Astrocyte (in vitro differentiated cells and primary cell): ENCODE data around the gene CNTNAP1. TPM values are rescaled to one million over a fixed set of nuclear protein-coding genes. Genes with fewer than 3 reads are reported as not detected.
A peak's percentile ranks its signal among the peaks of the same experiment; 100 is the strongest.

ENCODE experiments used
- DNase-seq: peaks from one replicate; pipeline ENCODE4 v3.0.0-alpha.2; 2010; ENCODE audit warnings: low read depth
- FAIRE-seq: peaks from 2 replicates; lab custom pipeline; 2011; peaks lifted over from hg19 to GRCh38; lab: Jason Lieb, UNC
- H2AFZ ChIP-seq: 2 replicates; pipeline ENCODE4 v1.6.0; 2012; ENCODE audit warnings: low read depth, low read length, inconsistent platforms
- H3K27ac ChIP-seq: 2 replicates; pipeline ENCODE4 v1.5.1; 2011; ENCODE audit warnings: low read depth, low read length, inconsistent platforms
- H3K27me3 ChIP-seq: 2 replicates; pipeline ENCODE4 v1.6.0; 2011; ENCODE audit warnings: low read length, inconsistent platforms; ENCODE audit not compliant: insufficient read depth
- H3K36me3 ChIP-seq: 2 replicates; pipeline ENCODE4 v1.5.1; 2011; ENCODE audit warnings: low read length, inconsistent platforms; ENCODE audit not compliant: insufficient read depth
- H3K4me1 ChIP-seq: 2 replicates; pipeline ENCODE4 v1.5.1; 2011; ENCODE audit warnings: low read length, inconsistent platforms; ENCODE audit not compliant: insufficient read depth
- H3K4me2 ChIP-seq: 2 replicates; pipeline ENCODE4 v1.6.0; 2012; ENCODE audit warnings: low read length, inconsistent platforms
- H3K4me3 ChIP-seq: 2 replicates; pipeline ENCODE4 v1.5.1; 2011; ENCODE audit warnings: low read depth, mild to moderate bottlenecking, low read length, inconsistent platforms; ENCODE audit not compliant: insufficient read depth
- H3K79me2 ChIP-seq: 2 replicates; pipeline ENCODE4 v1.6.0; 2012; ENCODE audit warnings: mild to moderate bottlenecking, low read length, inconsistent platforms; ENCODE audit not compliant: insufficient read depth
- H3K9ac ChIP-seq: 2 replicates; pipeline ENCODE4 v1.6.0; 2012; ENCODE audit warnings: mild to moderate bottlenecking, low read length, inconsistent platforms
- H3K9me3 ChIP-seq: 2 replicates; pipeline ENCODE4 v1.5.1; 2012; ENCODE audit warnings: low read depth, mild to moderate bottlenecking, low read length, inconsistent platforms; ENCODE audit not compliant: insufficient read depth
- H4K20me1 ChIP-seq: 2 replicates; pipeline ENCODE4 v1.6.0; 2012; ENCODE audit warnings: low read length, inconsistent platforms; ENCODE audit not compliant: insufficient read depth
- H3K27ac Mint-ChIP-seq: one replicate; pipeline ENCODE4 v1.8.0; 2021; ENCODE audit warnings: mild to moderate bottlenecking, mixed read lengths; ENCODE audit not compliant: unreplicated experiment
- H3K27me3 Mint-ChIP-seq: one replicate; pipeline ENCODE4 v1.8.0; 2021; ENCODE audit warnings: low read depth, mixed read lengths; ENCODE audit not compliant: unreplicated experiment
- H3K36me3 Mint-ChIP-seq: one replicate; pipeline ENCODE4 v1.8.0; 2021; ENCODE audit warnings: low read depth, mixed read lengths; ENCODE audit not compliant: unreplicated experiment
- H3K4me1 Mint-ChIP-seq: one replicate; pipeline ENCODE4 v1.8.0; 2021; ENCODE audit warnings: low read depth, mixed read lengths; ENCODE audit not compliant: unreplicated experiment
- H3K4me3 Mint-ChIP-seq: one replicate; pipeline ENCODE4 v1.8.0; 2021; ENCODE audit warnings: mild to moderate bottlenecking, moderate library complexity, mixed read lengths; ENCODE audit not compliant: unreplicated experiment
- H3K9me3 Mint-ChIP-seq: one replicate; pipeline ENCODE4 v1.8.0; 2021; ENCODE audit warnings: mild to moderate bottlenecking, mixed read lengths; ENCODE audit not compliant: unreplicated experiment
- EZH2 ChIP-seq: IDR thresholded peaks from 2 replicates; pipeline ENCODE4 v1.6.1; 2012; ENCODE audit warnings: mild to moderate bottlenecking, low read length, inconsistent platforms; ENCODE audit not compliant: insufficient read depth
- total RNA-seq: library from RNA; stranded (reverse); gene quantifications from 2 replicates; pipeline ENCODE4 v1.2.1, GENCODE V29; 2021
- TF ChIP-seq, protein P1 (sequence below): IDR thresholded peaks from 2 replicates; pipeline ENCODE4 v1.5.1; 2011; ENCODE audit warnings: low read depth, mild to moderate bottlenecking, inconsistent platforms, low read length, moderate library complexity; ENCODE audit not compliant: insufficient read depth

CNTNAP1 gene
- total RNA-seq, 1 donor from 2014 or later = 16.4 TPM

DNA sequence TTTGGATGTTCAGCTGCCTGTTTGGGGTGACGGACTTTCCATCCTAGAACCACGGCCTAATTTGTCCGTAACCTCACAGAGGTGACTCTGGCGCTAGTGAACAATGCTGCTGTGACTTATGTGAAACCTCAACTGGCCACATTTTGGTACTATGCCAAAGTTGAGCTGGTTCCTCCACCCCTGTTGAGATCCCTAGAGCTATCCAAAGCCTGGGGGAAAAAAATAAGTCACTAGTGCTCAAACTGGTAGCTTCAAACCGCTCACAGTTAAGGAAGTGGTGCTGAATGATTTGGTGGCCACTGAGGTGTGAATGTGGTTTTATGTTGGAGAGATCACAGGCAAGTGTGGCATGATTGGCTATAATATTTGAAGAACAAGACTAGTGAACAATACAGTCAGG lies 34.6 kb upstream of the CNTNAP1 start:
- Histone ChIP-seq H3K27ac (no peak overlapping the region), H3K4me1 (no peaks in the 10 kb centered on the region), H3K4me2 (no peak overlapping the region), H4K20me1 (no peaks in the 10 kb centered on the region), H3K36me3 (no peaks in the 10 kb centered on the region), H3K4me3 (no peak overlapping the region), H3K27me3 (peaks cover 8% of the 10 kb centered on the region), H3K9ac (no peak overlapping the region), H3K79me2 (no peaks in the 10 kb centered on the region), H2AFZ (no peak overlapping the region), H3K9me3 (no peaks in the 10 kb centered on the region)
- Mint-ChIP-seq H3K27me3 (peaks cover 36% of the 10 kb centered on the region), H3K27ac (no peak overlapping the region), H3K36me3 (no peaks in the 10 kb centered on the region), H3K4me3 (no peak overlapping the region), H3K9me3 (no peaks in the 10 kb centered on the region), H3K4me1 (no peaks in the 10 kb centered on the region)
- DNase-seq (no peak), FAIRE-seq (no peak)
- TF ChIP-seq, protein P1, sequence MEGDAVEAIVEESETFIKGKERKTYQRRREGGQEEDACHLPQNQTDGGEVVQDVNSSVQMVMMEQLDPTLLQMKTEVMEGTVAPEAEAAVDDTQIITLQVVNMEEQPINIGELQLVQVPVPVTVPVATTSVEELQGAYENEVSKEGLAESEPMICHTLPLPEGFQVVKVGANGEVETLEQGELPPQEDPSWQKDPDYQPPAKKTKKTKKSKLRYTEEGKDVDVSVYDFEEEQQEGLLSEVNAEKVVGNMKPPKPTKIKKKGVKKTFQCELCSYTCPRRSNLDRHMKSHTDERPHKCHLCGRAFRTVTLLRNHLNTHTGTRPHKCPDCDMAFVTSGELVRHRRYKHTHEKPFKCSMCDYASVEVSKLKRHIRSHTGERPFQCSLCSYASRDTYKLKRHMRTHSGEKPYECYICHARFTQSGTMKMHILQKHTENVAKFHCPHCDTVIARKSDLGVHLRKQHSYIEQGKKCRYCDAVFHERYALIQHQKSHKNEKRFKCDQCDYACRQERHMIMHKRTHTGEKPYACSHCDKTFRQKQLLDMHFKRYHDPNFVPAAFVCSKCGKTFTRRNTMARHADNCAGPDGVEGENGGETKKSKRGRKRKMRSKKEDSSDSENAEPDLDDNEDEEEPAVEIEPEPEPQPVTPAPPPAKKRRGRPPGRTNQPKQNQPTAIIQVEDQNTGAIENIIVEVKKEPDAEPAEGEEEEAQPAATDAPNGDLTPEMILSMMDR = no peak
- TF ChIP-seq EZH2 = no peak

DNA sequence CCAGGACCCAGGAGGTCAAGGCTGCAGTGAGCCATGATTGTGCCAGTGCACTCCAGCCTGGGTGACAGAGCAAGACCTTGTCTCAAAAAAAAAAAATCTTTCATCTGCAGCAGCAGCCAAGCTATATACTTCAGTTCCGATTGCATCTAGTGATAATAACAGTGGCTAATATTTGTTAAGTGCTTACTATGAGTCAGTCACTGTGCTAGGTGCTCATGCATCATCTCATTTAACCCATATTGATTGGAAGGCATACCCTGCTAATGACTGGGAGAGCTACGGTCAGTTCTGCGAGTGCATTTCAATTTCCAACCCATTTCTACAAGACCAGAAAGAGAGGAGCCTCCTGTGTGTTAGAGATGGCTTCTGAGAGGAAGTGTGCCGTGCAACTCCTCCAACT lies 30.9 kb upstream of the CNTNAP1 start:
- no peaks in the 10 kb centered on the region for H3K36me3 ChIP-seq
- no peak overlapping the region for H2AFZ ChIP-seq
- H3K9me3 ChIP-seq = no peaks in the 10 kb centered on the region
- Mint-ChIP-seq H3K4me3 (no peak overlapping the region), H3K9me3 (no peaks in the 10 kb centered on the region), H3K27me3 (peaks cover 34% of the 10 kb centered on the region), H3K27ac (no peak overlapping the region), H3K36me3 (no peaks in the 10 kb centered on the region), H3K4me1 (peaks cover 9% of the 10 kb centered on the region)
- H3K79me2 ChIP-seq = no peaks in the 10 kb centered on the region
- no peak overlapping the region for H3K9ac ChIP-seq
- H3K27me3 ChIP-seq = peaks cover 4% of the 10 kb centered on the region
- no peak overlapping the region for H3K27ac ChIP-seq
- peaks cover 10% of the 10 kb centered on the region for H3K4me1 ChIP-seq
- TF ChIP-seq EZH2 = no peak
- TF ChIP-seq, protein P1 = no peak
- FAIRE-seq (no peak), DNase-seq (no peak)
- H4K20me1 ChIP-seq = no peaks in the 10 kb centered on the region
- H3K4me3 ChIP-seq = no peak overlapping the region
- no peak overlapping the region for H3K4me2 ChIP-seq

DNA sequence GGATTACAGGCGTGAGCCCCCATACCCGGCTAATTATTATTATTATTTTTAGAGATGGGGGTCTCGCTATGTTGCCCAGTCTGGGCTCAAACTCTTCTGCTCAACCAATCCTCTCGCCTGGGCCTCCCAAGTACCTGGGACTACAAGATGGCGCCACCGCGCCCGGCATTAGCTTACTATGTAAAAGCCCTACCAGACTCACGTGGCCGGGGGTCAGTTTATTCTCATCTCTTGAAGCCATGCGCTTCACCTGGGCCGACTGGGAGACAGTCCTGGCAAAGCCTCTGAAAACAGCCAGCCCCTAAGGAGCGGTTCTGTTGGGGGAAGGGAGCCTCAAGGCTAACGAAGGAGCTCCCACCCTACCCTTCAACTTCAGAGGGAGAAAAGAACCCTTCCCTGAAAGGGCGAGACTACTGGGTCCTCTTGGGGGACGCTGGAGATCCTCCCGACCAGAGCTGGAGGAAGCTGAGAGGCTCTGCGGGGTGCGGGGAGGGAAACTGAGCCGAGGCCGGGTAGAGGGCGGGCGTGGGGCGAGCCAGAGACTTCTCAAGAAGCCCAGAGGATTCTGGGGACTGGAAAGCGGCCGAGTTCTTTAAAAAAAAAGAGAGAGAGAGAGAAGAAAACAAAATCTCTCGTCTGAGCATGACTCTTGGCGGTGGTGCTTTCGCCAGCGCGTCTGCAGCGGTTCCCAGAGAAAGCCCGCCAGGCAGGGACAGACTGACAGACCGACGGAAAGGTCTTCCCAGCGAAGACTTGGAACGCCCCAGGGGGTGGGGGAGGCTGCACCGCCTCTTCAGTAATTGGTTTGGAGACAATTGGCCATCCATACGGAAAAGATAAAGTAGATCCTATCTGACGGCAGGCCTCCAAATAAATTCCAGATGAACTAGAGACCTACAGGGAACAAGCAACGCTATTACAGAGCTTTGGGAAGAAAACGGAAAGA lies 28.9 kb upstream of the CNTNAP1 start:
- Histone ChIP-seq H4K20me1 (no peaks in the 10 kb centered on the region), H3K9me3 (no peaks in the 10 kb centered on the region), H2AFZ (peak overlapping the region; percentile 92), H3K4me2 (peak overlapping the region; percentile 85), H3K27ac (no peak overlapping the region), H3K36me3 (no peaks in the 10 kb centered on the region), H3K27me3 (peaks cover 4% of the 10 kb centered on the region), H3K79me2 (no peaks in the 10 kb centered on the region), H3K4me3 (peak overlapping the region; percentile 41), H3K4me1 (peaks cover 10% of the 10 kb centered on the region), H3K9ac (peak overlapping the region; percentile 42)
- Mint-ChIP-seq H3K9me3 (peaks cover 3% of the 10 kb centered on the region), H3K27ac (no peak overlapping the region), H3K36me3 (no peaks in the 10 kb centered on the region), H3K4me3 (no peak overlapping the region), H3K27me3 (peaks cover 23% of the 10 kb centered on the region), H3K4me1 (peaks cover 9% of the 10 kb centered on the region)
- no peak for FAIRE-seq
- DNase-seq = peak; percentile 63
- TF ChIP-seq EZH2 = no peak
- TF ChIP-seq, protein P1 = no peak
